CD14-positive monocyte (primary cell): ENCODE results near the gene DNAAF1. TPM values are rescaled to one million over a fixed set of nuclear protein-coding genes. Genes with fewer than 3 reads are reported as not detected.

Experiments used
- DNase-seq, 3 donors: peaks; one replicate each; pipeline ENCODE4 v3.0.0-alpha.2; 2011 to 2022
- H2AFZ ChIP-seq: 2 replicates; pipeline ENCODE4 v1.6.0; 2012; ENCODE audit warnings: mild to moderate bottlenecking, low read depth, low read length, inconsistent platforms; ENCODE audit not compliant: insufficient read depth, poor library complexity, severe bottlenecking
- H3K27ac ChIP-seq, 2 donors: 1 replicate in 1 of 2; 2 replicates in 1 of 2; pipeline ENCODE4 v1.5.1; 2012 to 2013; ENCODE audit warnings: low read length in 2 of 2, control low read depth in 1 of 2, inconsistent platforms in 1 of 2, low read depth in 1 of 2, mild to moderate bottlenecking in 1 of 2
- H3K27me3 ChIP-seq, 2 donors: one replicate each; pipeline versions ENCODE4 v1.6.0 to v1.6.1; 2011 to 2013; ENCODE audit warnings: low read length in 2 of 2; ENCODE audit not compliant: control insufficient read depth in 2 of 2, insufficient read depth in 2 of 2
- H3K36me3 ChIP-seq, 2 donors: replicated peaks in 1 of 2; 1 replicate in 1 of 2; 2 replicates in 1 of 2; pipeline versions ENCODE4 v1.5.1 to v1.6.1; 2012 to 2013; ENCODE audit warnings: low read length in 2 of 2, control low read depth in 1 of 2, inconsistent platforms in 1 of 2, mild to moderate bottlenecking in 1 of 2; ENCODE audit not compliant: insufficient read depth in 2 of 2, control insufficient read depth in 1 of 2
- H3K4me1 ChIP-seq, 2 donors: 1 replicate in 1 of 2; 2 replicates in 1 of 2; pipeline versions ENCODE4 v1.5.1 to v1.6.1; 2012 to 2013; ENCODE audit warnings: low read length in 2 of 2, control low read depth in 1 of 2, inconsistent platforms in 1 of 2, mild to moderate bottlenecking in 1 of 2, moderate library complexity in 1 of 2; ENCODE audit not compliant: insufficient read depth in 2 of 2, control insufficient read depth in 1 of 2
- H3K4me2 ChIP-seq: replicated peaks from 2 replicates; pipeline ENCODE3; 2012; ENCODE audit warnings: low read length, moderate library complexity, mild to moderate bottlenecking; ENCODE audit not compliant: poor library complexity, severe bottlenecking; ENCODE audit errors: extremely low read depth
- H3K4me3 ChIP-seq, 3 experiments: fragments of 200-600 bp in 1 of 3; sonication (generic) in 1 of 3; replicated peaks in 1 of 3; 1 replicate in 2 of 3; 2 replicates in 1 of 3; pipeline ENCODE4 v1.5.1; 2011 to 2013; ENCODE audit warnings: low read length in 3 of 3, mild to moderate bottlenecking in 3 of 3, control low read depth in 2 of 3, low read depth in 2 of 3, inconsistent platforms in 1 of 3, moderate library complexity in 1 of 3
- H3K79me2 ChIP-seq: 2 replicates; pipeline ENCODE4 v1.6.0; 2012; ENCODE audit warnings: mild to moderate bottlenecking, control low read depth, inconsistent platforms, low read length, moderate library complexity; ENCODE audit not compliant: insufficient read depth
- H3K9ac ChIP-seq: 2 replicates; pipeline ENCODE4 v1.6.0; 2017; ENCODE audit warnings: low read length, mild to moderate bottlenecking; ENCODE audit not compliant: insufficient read depth, poor library complexity, severe bottlenecking
- H3K9me3 ChIP-seq, 2 donors: replicated peaks in 1 of 2; 1 replicate in 1 of 2; 2 replicates in 1 of 2; pipeline versions ENCODE4 v1.5.1 to v1.6.1; 2012 to 2013; ENCODE audit warnings: low read length in 2 of 2, control low read depth in 1 of 2; ENCODE audit not compliant: control insufficient read depth in 1 of 2, insufficient read depth in 1 of 2
- H4K20me1 ChIP-seq: 2 replicates; pipeline ENCODE4 v1.6.0; 2012; ENCODE audit warnings: mild to moderate bottlenecking, low read length, control low read depth, moderate library complexity; ENCODE audit not compliant: insufficient read depth
- H3K27ac Mint-ChIP-seq, 7 donors: one replicate each; pipeline ENCODE4 v1.8.0; 2020; ENCODE audit warnings: mild to moderate bottlenecking in 7 of 7, mixed read lengths in 7 of 7, moderate library complexity in 6 of 7, inconsistent platforms in 2 of 7
- H3K27me3 Mint-ChIP-seq, 3 donors: one replicate each; pipeline ENCODE4 v1.8.0; 2021 to 2022; ENCODE audit warnings: low read depth in 3 of 3, mild to moderate bottlenecking in 3 of 3, mixed read lengths in 3 of 3, moderate library complexity in 3 of 3, inconsistent platforms in 1 of 3
- H3K36me3 Mint-ChIP-seq, 2 donors: one replicate each; pipeline ENCODE4 v1.8.0; 2020; ENCODE audit warnings: mixed read lengths in 2 of 2, inconsistent platforms in 1 of 2, mild to moderate bottlenecking in 1 of 2
- H3K4me1 Mint-ChIP-seq: one replicate; pipeline ENCODE4 v1.8.0; 2020; ENCODE audit warnings: mild to moderate bottlenecking, mixed read lengths
- H3K4me3 Mint-ChIP-seq, 2 donors: one replicate each; pipeline ENCODE4 v1.8.0; 2020; ENCODE audit warnings: mild to moderate bottlenecking in 2 of 2, mixed read lengths in 2 of 2, moderate library complexity in 1 of 2
- H3K9me3 Mint-ChIP-seq, 7 donors: one replicate each; pipeline ENCODE4 v1.8.0; 2020 to 2022; ENCODE audit warnings: mixed read lengths in 7 of 7, mild to moderate bottlenecking in 6 of 7, moderate library complexity in 6 of 7, inconsistent platforms in 2 of 7
- CTCF ChIP-seq: fragments of 200-600 bp; IDR thresholded peaks from one replicate; pipeline ENCODE4 v1.8.0; 2022; ENCODE audit warnings: antibody characterized with exemption, mild to moderate bottlenecking
- WGBS: methylation state at CpG from one replicate; pipeline ENCODE4 v1.1.5; 2013; ENCODE audit warnings: missing lambda C conversion rate; ENCODE audit not compliant: insufficient coverage; 5-methylcytosine and 5-hydroxymethylcytosine counted together
- intact Hi-C, 2 donors: fragments of 100-400 bp; cut with micrococcal nuclease; formaldehyde crosslinking; loops; one replicate each; pipeline versions ENCODE4 v1.15.0 to v1.15.1; 2023
- polyA plus RNA-seq, 3 donors: library from polyadenylated mRNA; depleted of rRNA in 1 of 3; unstranded in 2 of 3; stranded (reverse) in 1 of 3; fragments of 300-500 nt in 2 of 3; fragments of >200 nt in 1 of 3; fragmentation: Illumina TruSeq in 2 of 3; gene quantifications; 1 replicate in 2 of 3; 2 replicates in 1 of 3; pipeline ENCODE4 v1.2.3, GENCODE V29; 2012 to 2021

DNAAF1 gene
- polyA plus RNA-seq, 3 donors = 0.23 to 14.6 TPM; not detected in 1

DNA sequence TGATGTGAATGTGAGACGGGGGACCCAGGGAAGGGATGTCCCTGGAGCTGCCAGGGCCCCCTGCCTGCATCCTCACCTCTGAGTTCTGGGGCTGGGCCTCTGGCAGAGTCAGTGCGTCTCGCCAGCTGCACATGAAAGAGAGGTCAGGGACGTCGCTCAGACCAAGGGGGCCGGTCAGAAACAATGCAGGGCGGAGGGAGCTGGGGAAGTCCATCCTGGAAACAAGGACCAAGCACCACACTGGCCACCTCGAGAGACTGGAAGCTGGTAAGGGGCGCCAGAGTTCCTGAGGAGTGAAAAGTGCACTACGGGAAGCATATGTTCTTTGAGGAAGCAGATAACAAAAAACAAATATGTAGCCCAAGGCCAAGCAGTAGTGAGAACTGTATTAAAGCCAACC is 39.7 kb downstream of the DNAAF1 start:
- Histone ChIP-seq H3K4me2 (no peak overlapping the region), H3K4me3 (no peak overlapping the region), H3K9ac (no peak overlapping the region), H3K27ac (no peak overlapping the region), H3K27me3 (no peaks in the 10 kb centered on the region), H3K36me3 (peaks cover 51 to 55% of the 10 kb centered on the region in 2 donors), H3K4me1 (peaks cover 7 to 11% of the 10 kb centered on the region in 2 donors), H3K9me3 (no peaks in the 10 kb centered on the region), H2AFZ (no peak overlapping the region), H3K79me2 (peaks cover 32% of the 10 kb centered on the region), H4K20me1 (peaks cover 5% of the 10 kb centered on the region)
- peaks cover 0 to 1% (median 0%) of the 10 kb centered on the region in 3 donors for H3K27me3 Mint-ChIP-seq
- no peak for DNase-seq
- no peak overlapping the region for H3K4me3 Mint-ChIP-seq
- no peaks in the 10 kb centered on the region for H3K9me3 Mint-ChIP-seq
- intact Hi-C loops = loop anchor here (5.0 kb wide), 5 partner anchors 37 to 217 kb away; partner anchors contain the start of genes DNAAF1 (in 1 of the 2), HSDL1 (in 1 of the 2) and NECAB2 (in 1 of the 2)
- H3K4me1 Mint-ChIP-seq = peaks cover 13% of the 10 kb centered on the region
- peaks cover 50 to 56% of the 10 kb centered on the region in 2 donors for H3K36me3 Mint-ChIP-seq
- no peak for TF ChIP-seq CTCF
- 93% methylated on average over 10 of the region's 10 CpGs for WGBS
- peak overlapping the region in 4 of 7 donors; percentile 2 to 77 (median 16) for H3K27ac Mint-ChIP-seq

DNA sequence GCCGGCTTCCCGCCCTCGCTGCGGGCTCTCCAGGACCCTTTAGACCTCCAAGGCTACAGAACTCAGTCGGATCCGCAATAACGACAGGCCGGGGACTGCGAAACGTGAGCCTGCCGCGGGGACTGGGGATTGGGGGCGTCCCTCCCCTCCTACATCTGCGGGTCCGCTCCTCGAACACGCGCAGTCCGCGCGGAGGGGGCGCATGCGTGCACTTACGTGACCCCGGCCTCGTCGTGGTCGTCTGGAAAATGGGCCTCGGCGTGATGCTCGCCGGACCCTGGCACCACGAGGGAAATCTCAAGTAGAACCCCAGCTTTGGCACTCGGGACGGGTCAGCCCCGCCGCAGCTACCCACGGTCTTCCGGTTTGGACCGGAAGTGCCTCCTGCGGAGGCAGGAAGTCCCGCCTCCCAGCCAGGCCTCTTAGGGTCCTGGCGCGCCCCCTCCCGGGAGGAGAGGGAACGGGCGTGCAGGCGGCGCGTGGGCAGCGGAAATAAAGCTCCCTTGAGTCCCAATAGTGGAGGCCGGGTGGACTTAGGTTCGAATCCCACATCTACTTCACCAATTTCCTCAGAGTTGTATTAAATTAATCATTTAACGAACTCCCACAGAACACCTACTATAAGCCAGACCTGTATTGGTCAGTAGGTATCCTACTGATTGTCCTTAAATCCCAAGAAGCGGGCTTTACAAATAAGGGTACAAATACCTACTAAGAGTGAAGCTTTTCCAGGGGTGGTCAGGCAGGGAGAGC is 41.8 kb downstream of the DNAAF1 start, which contains the start of gene TAF1C:
TSS of gene TAF1C (minus strand) at position 373 of the 753 bp plus-strand sequence. CDS start 2,069 bp downstream, outside the sequence.
- peak within 1 kb of the TSS; percentile 67 to 97 (median 92) for H3K4me3 ChIP-seq
- peaks cover 32% of the 10 kb centered on the region for H3K79me2 ChIP-seq
- Mint-ChIP-seq H3K36me3 (peaks cover 35 to 36% of the 10 kb centered on the region in 2 donors), H3K27ac (peak within 1 kb of the TSS; percentile 88 to 96 (median 91)), H3K9me3 (no peaks in the 10 kb centered on the region), H3K4me1 (peaks cover 13% of the 10 kb centered on the region), H3K27me3 (peaks cover 0 to 1% (median 0%) of the 10 kb centered on the region in 3 donors), H3K4me3 (peak within 1 kb of the TSS; percentile 89 to 93)
- H3K36me3 ChIP-seq = peaks cover 30 to 34% of the 10 kb centered on the region in 2 donors
- intact Hi-C loops = loop anchor here (2.0 to 5.0 kb wide), 4 partner anchors 100 to 220 kb away; partner anchors contain the start of gene NECAB2 (in 2 of the 2)
- peak; percentile 94 for TF ChIP-seq CTCF
- WGBS = under 1% methylated on average over 46 of the region's 55 CpGs
- peak within 1 kb of the TSS; percentile 99 for H2AFZ ChIP-seq
- H3K4me1 ChIP-seq = peaks cover 7 to 11% of the 10 kb centered on the region in 2 donors
- peaks cover 5% of the 10 kb centered on the region for H4K20me1 ChIP-seq
- peak within 1 kb of the TSS; percentile 94 for H3K9ac ChIP-seq
- H3K9me3 ChIP-seq = no peaks in the 10 kb centered on the region
- H3K27ac ChIP-seq = peak within 1 kb of the TSS; percentile 55 to 90
- peak within 1 kb of the TSS; percentile 92 for H3K4me2 ChIP-seq
- no peaks in the 10 kb centered on the region for H3K27me3 ChIP-seq
- DNase-seq = peak; percentile 94 to 95 (median 95)
